ENCODE data around the gene ELAVL2.

DNA sequence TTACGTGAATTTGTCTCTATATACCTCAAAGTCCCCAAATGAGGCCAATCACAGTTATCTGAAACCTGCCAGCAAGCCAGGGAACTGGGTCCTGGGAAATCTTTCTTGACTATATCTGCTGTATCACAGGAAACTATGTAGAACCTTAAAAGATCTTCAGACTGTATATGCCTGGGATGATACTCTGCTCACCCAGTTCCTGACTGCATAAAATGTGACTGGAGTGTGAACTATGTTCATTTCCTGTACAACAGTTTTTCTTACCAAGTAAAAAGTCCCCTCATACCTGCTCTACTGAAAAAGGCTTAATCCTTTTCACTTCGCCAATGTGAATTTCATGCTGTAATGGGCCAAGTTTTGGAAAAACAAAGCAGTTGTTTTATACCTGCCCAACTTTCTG, 162.9 kb downstream of the ELAVL2 start:
- TF ChIP-seq FOS (IDR thresholded peaks at IDR 0.05; ENCODE audit: low read depth, low read length) (no peak), CHD1 (IDR thresholded peaks at IDR 0.05; ENCODE audit: low read depth, low read length) (no peak)
- TF ChIP-seq, protein P1, sequence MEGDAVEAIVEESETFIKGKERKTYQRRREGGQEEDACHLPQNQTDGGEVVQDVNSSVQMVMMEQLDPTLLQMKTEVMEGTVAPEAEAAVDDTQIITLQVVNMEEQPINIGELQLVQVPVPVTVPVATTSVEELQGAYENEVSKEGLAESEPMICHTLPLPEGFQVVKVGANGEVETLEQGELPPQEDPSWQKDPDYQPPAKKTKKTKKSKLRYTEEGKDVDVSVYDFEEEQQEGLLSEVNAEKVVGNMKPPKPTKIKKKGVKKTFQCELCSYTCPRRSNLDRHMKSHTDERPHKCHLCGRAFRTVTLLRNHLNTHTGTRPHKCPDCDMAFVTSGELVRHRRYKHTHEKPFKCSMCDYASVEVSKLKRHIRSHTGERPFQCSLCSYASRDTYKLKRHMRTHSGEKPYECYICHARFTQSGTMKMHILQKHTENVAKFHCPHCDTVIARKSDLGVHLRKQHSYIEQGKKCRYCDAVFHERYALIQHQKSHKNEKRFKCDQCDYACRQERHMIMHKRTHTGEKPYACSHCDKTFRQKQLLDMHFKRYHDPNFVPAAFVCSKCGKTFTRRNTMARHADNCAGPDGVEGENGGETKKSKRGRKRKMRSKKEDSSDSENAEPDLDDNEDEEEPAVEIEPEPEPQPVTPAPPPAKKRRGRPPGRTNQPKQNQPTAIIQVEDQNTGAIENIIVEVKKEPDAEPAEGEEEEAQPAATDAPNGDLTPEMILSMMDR (conservative IDR thresholded peaks at IDR 0.05; ENCODE audit: low read depth, low read length): no peak
